CMK (cell line): ENCODE measurements around the gene IL13.

Source experiments
- DNase-seq: peaks from one replicate; pipeline ENCODE4 v3.0.0-alpha.2; 2010; ENCODE audit warnings: low read depth

Gene IL13

DNA sequence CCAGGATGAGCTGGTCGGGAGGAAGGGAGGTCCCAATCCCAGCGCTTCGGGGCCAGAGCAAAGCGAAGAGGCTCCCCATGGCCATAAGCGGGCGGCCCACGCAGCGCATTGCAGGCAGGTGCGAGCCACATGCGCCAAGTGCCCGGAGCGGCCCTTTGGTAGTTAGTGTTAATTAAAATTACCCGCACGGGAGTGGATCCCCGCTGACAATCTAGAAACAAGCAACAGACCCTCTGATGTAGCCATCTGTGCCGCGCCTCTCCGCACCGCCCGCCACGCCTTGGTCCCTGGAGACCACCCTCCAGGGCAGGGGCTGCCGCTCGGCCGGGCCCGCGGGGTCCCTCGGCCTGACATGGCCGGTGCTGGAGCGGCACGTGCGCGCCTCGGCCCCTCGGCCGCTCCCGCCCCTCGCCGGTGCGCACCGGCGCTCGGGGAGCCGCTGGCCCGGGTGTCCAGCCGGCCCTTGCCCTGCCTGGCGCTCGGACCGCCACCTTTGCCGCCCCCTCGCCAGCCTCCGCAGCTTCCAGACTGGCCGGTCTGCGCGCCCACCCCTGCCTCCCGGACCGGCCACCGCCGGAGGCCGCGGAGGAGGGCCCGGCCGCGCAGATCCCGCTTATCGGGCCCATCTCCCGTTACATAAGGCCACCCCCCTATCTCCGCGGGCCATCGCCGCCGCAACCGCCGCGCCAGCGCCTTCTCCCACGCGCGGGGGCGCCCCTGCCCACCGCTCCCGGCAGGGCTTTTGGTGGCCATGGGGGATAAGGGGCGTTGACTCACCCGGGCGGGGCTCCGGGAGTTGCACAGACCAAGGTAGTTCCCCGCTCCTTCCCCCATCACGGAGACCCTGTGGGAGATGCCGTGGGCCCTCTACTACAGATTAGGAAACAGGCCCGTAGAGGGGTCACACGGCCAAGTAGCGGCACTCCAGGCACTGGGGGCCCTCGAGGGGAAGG, 1.9 kb upstream of the IL13 start:
- DNase-seq: no peak

DNA sequence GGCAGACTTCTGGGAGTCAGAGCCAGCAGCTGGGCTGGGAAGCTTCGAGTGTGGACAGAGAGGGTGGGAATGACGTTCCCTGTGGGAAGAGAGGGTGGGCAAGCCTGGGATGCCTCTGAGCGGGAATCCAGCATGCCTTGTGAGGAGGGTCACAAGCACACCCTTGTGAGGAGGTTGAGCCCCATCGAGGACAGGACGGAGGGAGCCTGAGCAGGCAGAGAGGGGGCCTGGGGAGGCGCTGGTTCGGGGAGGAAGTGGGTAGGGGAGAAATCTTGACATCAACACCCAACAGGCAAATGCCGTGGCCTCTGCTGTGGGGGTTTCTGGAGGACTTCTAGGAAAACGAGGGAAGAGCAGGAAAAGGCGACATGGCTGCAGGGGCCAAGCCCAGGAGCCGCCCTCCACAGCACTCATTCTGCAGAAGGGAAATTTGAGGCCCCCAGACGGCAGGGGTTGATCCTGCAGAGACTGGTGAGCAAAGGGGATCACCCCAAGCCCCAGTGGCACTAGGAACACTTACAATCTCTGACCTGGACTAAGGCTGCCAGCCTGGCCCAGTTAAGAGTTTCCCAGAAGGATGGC, 1.1 kb upstream of the IL13 start:
- DNase-seq: no peak

DNA sequence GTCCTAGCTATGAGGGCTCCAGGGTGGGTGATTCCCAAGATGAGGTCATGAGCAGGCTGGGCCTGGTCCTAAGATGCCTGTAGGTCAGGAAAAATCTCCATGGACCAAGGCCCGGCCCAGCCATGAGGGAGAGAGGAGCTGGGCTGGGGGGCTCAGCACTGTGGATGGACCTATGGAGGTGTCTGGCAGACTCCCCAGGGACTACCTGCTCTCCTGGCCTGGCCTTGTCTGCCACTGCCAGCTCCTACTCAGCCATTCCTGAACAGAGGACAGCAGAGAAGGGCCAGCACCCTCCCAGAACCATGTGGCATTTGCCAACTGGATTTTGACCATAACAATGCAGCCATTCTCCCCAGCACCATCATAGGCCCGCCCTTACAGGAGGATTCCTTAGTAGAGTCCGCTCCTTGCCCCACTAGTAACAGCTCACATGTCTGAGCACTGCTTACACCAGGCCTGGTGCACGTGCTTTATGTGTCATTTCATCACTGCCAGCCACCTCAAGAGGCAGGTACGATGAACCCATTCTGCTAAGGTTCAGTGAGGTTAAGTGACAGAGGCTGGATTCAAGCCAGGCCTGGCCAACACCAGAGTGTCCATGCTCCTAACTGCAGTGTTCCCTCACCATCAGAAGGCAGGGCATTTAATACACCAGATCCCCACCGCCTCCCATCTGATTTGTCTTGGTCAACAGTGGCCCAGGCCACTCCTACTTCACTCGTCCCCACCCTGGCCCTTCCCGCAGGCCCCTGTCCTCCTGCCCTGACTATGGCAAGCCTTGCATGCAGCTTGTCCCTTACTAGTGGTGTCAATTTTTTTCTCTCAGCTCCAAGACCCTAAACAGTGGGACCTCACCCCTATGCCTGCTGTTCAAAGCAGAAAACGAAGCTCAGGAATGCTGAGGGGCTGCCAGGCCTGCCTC, 669 bp downstream of the IL13 start:
- no peak for DNase-seq

DNA sequence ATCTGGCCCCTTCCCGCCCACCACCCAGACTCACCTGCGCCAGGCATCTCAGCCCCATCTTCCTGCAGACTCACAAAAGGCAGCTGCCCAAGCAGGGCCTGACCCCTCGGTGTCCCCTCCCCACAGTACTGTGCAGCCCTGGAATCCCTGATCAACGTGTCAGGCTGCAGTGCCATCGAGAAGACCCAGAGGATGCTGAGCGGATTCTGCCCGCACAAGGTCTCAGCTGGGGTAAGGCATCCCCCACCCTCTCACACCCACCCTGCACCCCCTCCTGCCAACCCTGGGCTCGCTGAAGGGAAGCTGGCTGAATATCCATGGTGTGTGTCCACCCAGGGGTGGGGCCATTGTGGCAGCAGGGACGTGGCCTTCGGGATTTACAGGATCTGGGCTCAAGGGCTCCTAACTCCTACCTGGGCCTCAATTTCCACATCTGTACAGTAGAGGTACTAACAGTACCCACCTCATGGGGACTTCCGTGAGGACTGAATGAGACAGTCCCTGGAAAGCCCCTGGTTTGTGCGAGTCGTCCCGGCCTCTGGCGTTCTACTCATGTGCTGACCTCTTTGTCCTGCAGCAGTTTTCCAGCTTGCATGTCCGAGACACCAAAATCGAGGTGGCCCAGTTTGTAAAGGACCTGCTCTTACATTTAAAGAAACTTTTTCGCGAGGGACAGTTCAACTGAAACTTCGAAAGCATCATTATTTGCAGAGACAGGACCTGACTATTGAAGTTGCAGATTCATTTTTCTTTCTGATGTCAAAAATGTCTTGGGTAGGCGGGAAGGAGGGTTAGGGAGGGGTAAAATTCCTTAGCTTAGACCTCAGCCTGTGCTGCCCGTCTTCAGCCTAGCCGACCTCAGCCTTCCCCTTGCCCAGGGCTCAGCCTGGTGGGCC, 1.9 kb downstream of the IL13 start:
- no peak for DNase-seq

DNA sequence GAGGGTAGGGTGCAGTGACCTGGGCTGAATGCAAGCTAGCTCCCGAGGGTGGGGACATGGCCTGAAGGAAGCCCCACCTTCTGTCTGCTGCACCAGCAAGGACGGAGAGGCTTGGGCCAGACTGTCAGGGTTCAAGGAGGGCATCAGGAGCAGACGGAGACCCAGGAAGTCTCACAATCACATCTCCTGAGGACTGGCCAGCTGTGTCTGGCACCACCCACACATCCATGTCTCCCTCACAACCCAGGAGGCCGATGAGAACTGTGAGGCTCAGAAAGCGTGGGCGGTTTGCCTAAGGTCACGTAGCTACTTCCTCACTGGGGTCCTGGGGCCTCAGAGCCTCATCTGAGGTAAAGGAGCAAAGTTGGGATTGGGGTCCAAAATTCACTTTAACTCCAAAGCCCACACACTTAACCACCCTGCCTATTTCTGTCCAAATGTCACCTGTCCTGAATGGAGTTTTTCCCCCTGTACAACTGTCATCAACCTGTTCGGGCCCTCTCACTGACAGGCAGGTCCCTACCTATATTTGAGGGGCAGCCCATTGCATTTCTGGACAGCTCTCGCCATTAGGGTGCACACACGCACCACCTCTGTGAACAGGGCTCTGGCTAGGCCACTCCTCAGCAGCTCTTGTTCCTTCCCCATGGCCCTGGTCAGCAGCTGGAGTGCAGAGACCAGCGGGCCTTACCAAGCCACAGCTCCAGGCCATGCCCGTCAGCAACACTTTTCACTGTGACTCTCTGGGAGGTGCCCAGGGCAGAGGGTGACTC, 3.4 kb downstream of the IL13 start:
- DNase-seq: no peak

DNA sequence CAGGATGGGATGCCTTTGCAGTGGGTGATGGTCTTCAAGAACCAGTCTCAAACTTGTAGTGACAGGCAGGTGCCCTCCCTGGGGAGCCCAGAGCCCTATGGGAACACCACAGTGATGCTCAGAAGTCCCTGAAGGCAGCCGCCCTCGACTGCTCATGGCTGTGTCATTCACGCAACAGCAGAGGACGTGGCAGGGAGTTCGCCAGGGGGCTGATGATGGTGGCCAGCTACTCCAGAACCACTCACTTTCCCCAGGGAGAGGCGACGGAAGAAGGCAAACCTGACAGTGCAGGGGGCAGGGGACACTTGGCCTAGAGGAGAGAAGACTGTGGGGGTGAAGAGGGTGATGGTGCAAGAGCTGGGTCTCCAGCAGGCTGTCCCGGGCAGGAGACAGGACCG, 4.0 kb downstream of the IL13 start:
- no peak for DNase-seq

DNA sequence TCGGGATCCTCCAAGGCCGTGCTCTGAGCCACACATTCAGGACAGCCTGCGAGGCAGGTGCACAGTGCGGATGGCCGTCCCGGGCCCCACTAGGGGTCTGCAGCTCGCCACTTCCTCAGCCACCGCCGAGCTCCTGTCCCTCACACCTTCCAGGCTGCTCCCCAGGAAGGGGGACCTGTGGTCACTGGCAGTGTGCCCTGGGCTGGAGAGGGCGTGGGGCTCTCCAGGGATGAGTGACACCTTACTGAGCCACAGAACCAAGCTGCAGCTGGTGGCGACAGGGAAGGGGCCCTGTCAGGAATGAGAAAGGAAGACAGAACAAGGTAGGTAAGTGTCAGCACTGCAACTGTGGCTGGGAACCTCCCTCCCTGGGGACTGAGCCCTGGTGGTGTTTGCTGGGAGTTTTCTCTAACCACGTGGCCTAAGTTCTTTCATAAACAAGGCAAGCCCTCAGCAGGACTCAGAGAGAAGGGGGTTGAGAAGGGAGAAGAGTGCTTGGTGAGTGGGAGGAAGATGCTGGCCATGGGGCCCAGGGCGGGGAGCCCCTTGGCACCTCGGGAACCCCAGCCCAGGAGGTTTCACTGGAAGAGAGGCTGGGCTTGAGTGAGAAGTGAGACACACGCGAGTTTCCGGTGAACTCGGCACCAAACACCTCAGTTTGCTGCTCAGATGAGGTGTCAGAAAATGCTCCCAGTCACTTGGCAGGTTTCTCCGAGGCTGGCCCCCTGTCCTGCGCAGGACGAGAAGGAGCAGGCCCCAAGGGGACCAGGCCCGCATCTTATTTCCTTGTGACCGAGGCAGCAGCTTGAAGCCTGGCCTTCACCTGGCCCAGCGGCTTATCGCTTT, 5.2 kb downstream of the IL13 start:
- DNase-seq: peak; percentile 40

DNA sequence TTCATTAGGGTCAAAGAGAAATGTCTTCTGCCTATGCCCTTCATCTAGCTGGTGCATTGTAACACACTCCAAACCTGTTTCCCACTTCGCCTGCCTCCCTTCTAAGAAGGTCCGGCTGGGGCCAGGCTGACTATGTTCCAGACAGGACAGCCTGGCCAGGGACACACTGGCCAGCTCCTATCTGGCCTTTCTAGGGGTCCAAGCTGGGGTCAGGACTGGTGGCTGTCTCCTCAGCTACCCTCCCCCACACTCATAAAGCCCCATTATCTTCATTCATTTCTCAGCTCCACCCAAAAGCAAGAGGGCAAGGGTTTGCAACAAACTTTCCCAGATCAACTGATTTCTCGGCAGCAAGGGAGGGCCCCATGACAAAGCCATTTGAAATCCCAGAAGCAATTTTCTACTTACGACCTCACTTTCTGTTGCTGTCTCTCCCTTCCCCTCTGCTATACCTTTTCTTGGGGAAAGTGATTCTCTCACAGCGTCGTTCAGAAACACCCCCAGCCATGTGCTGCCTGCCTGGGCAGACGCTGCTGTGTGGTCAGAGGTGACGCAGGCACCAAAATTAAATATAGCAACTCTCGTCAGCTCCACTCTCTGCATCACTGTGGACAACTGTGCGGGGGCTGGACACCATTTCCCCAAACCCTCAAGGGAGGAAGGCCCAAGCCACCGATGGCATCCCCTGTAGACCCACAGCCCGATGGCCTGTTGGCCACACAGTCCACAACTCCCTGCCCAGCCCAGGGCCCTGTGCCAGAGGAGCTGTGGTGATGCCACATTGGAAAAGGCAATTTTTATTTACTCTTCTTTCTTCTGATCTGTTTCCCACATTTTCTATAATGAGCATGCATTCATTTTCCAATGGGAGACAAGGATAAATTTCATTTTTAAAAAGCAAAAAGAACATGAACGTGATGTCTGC, 6.1 kb downstream of the IL13 start:
- DNase-seq: no peak

DNA sequence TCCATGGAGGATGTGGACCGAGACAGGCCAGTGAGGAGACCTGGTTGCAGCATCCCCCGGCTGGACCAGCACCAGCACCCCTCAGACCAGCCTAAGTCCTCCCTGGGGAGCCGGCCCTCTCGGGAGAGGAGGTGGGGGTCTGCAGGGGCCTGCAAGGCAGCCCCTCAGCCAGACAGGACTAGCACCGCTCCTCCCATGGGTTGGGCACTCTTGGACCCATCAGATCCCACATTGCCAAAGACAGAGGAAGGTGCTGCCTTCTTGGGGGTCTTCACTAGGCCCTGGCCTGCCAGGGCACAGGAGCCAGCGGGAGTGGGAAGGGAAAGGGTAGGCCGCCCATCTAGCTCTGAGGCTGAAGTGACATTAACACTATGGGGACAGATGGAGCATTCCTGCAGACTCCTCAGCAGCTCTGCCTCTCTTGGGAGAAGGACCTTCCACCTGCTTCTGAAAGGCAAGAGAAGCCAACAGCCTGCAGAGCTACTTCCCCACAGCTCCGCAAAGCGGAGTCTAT, 6.8 kb downstream of the IL13 start:
- no peak for DNase-seq

DNA sequence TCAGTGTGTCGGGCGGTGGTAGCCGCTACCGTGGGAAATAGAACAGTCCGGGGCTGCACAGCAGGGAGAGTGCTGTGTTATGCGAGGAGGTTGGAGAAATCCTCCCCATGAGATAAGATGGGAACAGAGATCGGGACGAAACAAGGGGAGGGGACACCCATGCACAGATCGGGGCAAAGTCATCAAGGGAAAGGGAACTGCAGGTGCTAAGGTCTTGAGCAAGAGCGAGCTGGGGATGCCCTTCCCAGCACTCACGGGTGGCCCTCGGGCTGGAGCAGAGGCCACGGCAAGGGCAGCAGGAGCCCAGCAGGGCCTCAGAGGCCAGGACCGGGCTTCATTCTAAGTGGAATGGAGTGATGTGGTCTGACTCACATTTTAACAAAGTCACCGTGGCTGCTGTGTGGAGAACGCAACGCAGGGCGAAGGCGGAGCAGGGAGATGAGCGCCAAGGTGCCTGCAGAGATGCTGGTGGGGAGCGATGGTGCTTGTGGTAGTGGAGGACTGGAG, 7.7 kb downstream of the IL13 start:
- no peak for DNase-seq

DNA sequence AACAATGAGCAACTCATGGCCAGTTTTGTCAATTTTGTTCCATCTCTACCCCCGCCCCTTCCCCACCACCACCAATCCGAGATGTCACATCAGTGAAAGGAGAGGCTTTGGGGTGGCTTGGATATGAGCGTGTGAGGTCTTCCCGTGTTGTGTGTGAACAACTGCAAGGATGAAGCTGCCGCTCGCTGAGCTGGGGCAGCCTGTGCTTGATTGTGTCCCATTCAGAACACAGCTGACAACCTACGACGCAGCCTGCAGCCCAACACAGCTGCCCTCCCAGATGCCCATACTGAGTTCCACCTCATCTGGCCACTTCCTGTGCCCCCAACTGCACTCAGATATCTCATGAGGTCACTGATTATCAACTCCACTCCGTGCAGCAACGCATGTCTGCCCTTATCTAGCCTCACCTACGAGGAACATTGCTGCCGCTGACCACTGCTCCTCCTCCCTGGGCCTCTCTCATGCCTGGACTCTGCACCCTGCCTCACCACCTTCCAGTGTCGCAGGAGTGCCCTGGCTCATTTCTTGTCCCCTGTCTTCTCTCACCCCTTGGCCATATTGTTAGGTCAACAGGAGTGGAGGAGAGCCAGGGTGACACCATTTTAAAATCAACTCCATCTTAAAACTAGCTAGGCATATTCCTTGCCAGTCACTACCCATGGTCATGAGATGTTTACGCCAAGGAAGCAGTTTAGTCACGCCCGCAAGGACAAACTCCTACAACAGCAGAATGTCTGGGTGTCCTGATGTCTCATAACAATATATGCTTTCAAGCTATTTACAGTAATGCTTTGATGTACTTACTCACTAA, 8.5 kb downstream of the IL13 start:
- DNase-seq: no peak

DNA sequence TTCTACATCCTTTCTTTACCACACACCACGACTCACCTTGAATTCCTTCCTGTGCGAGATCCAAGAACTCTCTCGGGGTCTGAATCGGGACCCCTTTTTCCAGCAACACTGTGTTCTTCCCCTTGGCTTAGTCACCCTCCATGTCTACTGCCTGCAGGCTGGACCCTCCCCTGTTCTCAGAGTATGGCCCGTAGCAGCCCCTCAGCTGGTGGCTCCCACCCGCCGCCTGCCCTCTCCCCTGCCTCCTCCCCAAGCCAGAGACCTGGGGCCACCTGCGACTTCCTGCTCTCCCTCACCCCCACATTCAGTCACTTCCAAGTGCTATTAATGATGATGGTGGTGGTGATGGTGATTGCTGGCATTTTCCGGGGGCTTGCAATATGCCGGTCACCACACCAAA, 9.3 kb downstream of the IL13 start:
- no peak for DNase-seq

DNA sequence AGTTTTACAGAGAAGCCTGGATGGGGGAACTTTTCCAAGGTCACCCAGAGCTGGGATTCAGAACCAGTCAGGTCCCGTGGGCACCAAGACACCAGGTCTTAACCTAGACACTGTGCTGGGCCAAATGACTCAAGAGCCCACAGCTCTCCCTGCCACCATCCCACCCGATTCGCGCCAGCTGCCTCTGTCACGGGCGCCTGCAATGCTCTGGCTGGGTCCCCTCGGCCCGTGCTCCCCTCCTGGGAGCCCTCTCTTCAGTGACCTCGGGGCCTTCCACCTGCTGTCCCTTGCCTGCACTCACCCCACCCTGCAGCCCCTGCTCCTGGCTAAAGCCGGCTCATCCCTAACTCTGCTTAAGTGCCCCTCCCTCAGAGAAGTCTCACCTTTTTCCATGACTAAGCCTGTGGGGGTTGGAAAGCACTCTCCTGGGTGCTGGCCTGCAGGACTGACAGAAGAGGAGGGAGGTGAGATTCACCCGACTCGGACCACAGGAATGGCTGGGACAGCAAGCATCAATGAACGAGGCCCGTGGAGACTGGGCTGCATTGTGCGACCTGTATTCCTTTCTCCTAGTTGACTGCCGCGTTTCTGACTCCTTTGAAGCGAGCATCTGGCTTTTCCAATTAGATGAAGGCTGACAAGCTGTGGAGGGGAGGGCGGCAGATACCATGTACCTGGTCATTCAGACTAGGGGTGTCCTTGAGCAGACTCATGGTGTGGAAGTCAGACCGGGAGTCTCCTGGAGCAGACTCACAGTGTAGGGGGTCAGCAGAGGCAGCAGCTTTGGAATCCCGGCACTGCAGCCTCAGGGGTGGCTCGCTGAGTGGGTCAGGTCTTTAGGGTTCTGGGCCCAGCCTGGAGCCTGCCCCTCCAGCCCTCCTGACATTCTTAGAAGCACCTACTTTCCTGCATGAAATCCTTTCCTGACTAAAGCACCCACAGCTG, 10.1 kb downstream of the IL13 start:
- no peak for DNase-seq

DNA sequence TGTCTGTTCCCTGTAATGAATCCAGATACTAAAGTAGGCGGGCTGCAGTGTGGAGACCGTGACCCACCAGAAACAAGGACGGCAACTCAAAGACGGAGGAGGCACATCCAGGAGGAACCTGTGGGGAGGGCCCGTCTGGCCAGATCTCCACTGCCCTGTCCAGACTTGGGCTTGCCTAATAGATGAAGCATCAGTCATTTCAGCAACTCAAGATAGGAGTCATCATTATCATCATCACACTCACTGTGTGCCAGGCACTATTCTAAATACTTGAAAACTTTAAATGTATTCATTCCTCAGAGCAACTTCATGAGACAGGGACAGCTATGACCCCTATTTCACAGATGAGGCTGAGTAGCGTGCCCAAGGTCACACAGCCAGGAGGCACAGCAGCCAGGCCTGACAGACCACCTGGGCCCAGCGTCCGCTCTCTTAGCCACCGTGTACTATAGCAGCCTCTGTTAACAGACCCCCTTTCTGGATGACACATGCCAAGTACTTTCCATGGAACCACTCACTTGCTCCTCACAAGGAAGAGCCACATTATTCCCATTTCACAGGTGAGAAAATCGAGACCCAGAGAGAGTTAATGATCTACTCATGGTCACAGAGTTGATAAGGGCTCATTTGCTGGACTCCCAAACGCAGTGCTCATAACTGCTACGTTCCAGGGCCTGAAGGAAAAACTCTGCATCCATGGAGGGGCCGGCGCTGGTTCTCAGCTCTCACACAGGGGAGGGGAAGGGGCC, 10.9 kb downstream of the IL13 start:
- DNase-seq: no peak

DNA sequence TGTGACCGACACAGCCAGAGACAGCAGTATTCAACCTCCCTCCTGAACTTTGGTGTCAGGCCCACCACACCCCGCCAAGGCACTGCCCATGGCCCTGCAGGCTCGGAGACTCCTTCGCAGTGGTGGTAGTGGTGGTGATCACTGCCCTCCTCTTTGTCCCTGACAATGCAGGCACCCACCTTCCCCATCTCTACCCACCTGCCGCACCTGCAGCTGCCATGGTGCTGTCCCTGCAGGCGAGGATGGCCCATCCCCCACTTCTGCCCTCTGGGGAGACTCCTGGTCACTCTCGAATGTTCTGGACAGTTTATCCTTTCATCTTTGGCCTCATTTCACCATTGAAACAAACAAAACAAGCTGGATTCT, 11.5 kb downstream of the IL13 start:
- no peak for DNase-seq
